Endothelial cell of umbilical vein (primary cell): ENCODE results near the gene SS18. TPM values are rescaled to one million over a fixed set of nuclear protein-coding genes. Genes with fewer than 3 reads are reported as not detected.
A peak's percentile ranks its signal among the peaks of the same experiment; 100 is the strongest.

Experiments used
- BruUV-seq: library from RNA; stranded (reverse); fragments of 400-500 nt; replicated peaks from 2 replicates; lab custom pipeline; 2021; lab: Mats Ljungman, UMichigan
- CTCF ChIA-PET: fragments of 300-600, 350-600 bp; sonication (Branson Sonifier 250); formaldehyde crosslinking; loops from one replicate; lab custom pipeline; 2021; ENCODE audit warnings: antibody characterized with exemption, inconsistent platforms; lab: Charles Lee
- POLR2A ChIA-PET: fragments of 300-600, 350-600 bp; sonication (Branson Sonifier 250); formaldehyde crosslinking; loops from one replicate; lab custom pipeline; 2021; ENCODE audit warnings: antibody characterized with exemption, inconsistent platforms; lab: Charles Lee
- DNase-seq: peaks from one replicate; pipeline ENCODE4 v3.0.0-alpha.2; 2011; ENCODE audit warnings: low read depth, low spot score
- FAIRE-seq: peaks from 2 replicates; lab custom pipeline; 2011; peaks lifted over from hg19 to GRCh38; lab: Jason Lieb, UNC
- H2AFZ ChIP-seq: 2 replicates; pipeline ENCODE4 v1.6.0; 2012; ENCODE audit warnings: low read depth, low read length, control low read depth, inconsistent platforms
- H3K27ac ChIP-seq: 2 replicates; pipeline ENCODE4 v1.5.1; 2011; ENCODE audit warnings: low read depth, mild to moderate bottlenecking, control low read depth, low read length, moderate library complexity; ENCODE audit not compliant: insufficient read depth
- H3K27me3 ChIP-seq, 2 experiments: 2 replicates each; pipeline versions ENCODE4 v1.6.0 to v1.6.1; 2011; ENCODE audit warnings: low read length in 2 of 2, mixed read lengths in 1 of 2; ENCODE audit not compliant: control insufficient read depth in 2 of 2, insufficient read depth in 2 of 2
- H3K36me3 ChIP-seq, 2 experiments: 2 replicates in 1 of 2; 3 replicates in 1 of 2; pipeline ENCODE4 v1.5.1; 2011; ENCODE audit warnings: low read length in 2 of 2, mild to moderate bottlenecking in 1 of 2, moderate library complexity in 1 of 2; ENCODE audit not compliant: control insufficient read depth in 2 of 2, insufficient read depth in 2 of 2; ENCODE audit errors: extremely low read depth in 1 of 2
- H3K4me1 ChIP-seq: 3 replicates; pipeline ENCODE4 v1.5.1; 2011; ENCODE audit warnings: mild to moderate bottlenecking, low read length; ENCODE audit not compliant: control insufficient read depth, insufficient read depth; ENCODE audit errors: extremely low read depth
- H3K4me2 ChIP-seq: 2 replicates; pipeline ENCODE4 v1.6.1; 2011; ENCODE audit warnings: low read length, control low read depth, mixed read lengths; ENCODE audit not compliant: insufficient read depth
- H3K4me3 ChIP-seq, 3 experiments: fragments of 200-600 bp in 1 of 3; sonication (generic), shearing (Covaris generic) in 1 of 3; replicated peaks in 1 of 3; 2 replicates each; pipeline ENCODE4 v1.5.1; 2011 to 2016; ENCODE audit warnings: control low read depth in 3 of 3, low read length in 3 of 3, mild to moderate bottlenecking in 2 of 3, inconsistent platforms in 1 of 3, low read depth in 1 of 3, moderate library complexity in 1 of 3; ENCODE audit not compliant: insufficient read depth in 1 of 3
- H3K79me2 ChIP-seq: 2 replicates; pipeline ENCODE4 v1.6.0; 2012; ENCODE audit warnings: low read length, inconsistent platforms; ENCODE audit not compliant: control insufficient read depth, insufficient read depth
- H3K9ac ChIP-seq: replicated peaks from 2 replicates; pipeline ENCODE3; 2011; ENCODE audit warnings: low read length, control low read depth; ENCODE audit not compliant: insufficient read depth; ENCODE audit errors: extremely low read depth
- H3K9me1 ChIP-seq: replicated peaks from 3 replicates; pipeline ENCODE4 v1.6.0; 2011; ENCODE audit warnings: mild to moderate bottlenecking, low read length; ENCODE audit not compliant: control insufficient read depth, insufficient read depth; ENCODE audit errors: extremely low read depth
- H3K9me3 ChIP-seq: replicated peaks from 2 replicates; pipeline ENCODE4 v1.5.1; 2012; ENCODE audit warnings: low read length, inconsistent platforms; ENCODE audit not compliant: control insufficient read depth, insufficient read depth
- H4K20me1 ChIP-seq: replicated peaks from 2 replicates; pipeline ENCODE3; 2011; ENCODE audit warnings: mild to moderate bottlenecking, low read length; ENCODE audit not compliant: control insufficient read depth, insufficient read depth; ENCODE audit errors: extremely low read depth
- EZH2 ChIP-seq: IDR thresholded peaks from 2 replicates; pipeline ENCODE4 v1.6.1; 2012; ENCODE audit warnings: borderline replicate concordance, low read depth, mild to moderate bottlenecking, moderate library complexity, low read length, inconsistent platforms; ENCODE audit not compliant: severe bottlenecking
- FOS ChIP-seq: IDR thresholded peaks from 2 replicates; pipeline ENCODE4 v1.6.1; 2011; ENCODE audit warnings: mild to moderate bottlenecking, low read length, moderate library complexity, borderline replicate concordance; ENCODE audit not compliant: insufficient read depth
- GATA2 ChIP-seq: IDR thresholded peaks from 2 replicates; pipeline ENCODE4 v1.7.0; 2011; ENCODE audit warnings: low read depth, mild to moderate bottlenecking, moderate library complexity, mixed read lengths, low read length; ENCODE audit not compliant: insufficient read length, insufficient read depth
- JUN ChIP-seq: IDR thresholded peaks from 2 replicates; pipeline ENCODE4 v1.6.1; 2011; ENCODE audit warnings: borderline replicate concordance, low read depth; ENCODE audit not compliant: insufficient read length, insufficient read depth
- MAX ChIP-seq: IDR thresholded peaks from 2 replicates; pipeline ENCODE4 v1.6.1; 2011; ENCODE audit not compliant: insufficient read depth, insufficient read length
- MYC ChIP-seq: IDR thresholded peaks from one replicate; pipeline ENCODE4 v1.6.1; 2011; ENCODE audit warnings: mild to moderate bottlenecking, low read depth, low read length
- POLR2A ChIP-seq: IDR thresholded peaks from 2 replicates; pipeline ENCODE4 v1.6.1; 2012; ENCODE audit warnings: low read depth, mild to moderate bottlenecking, control low read depth, low read length
- POLR2AphosphoS5 ChIP-seq: IDR thresholded peaks from 2 replicates; pipeline ENCODE4 v1.6.1; 2012; ENCODE audit warnings: low read depth, mild to moderate bottlenecking, control low read depth, low read length, moderate library complexity; ENCODE audit not compliant: insufficient read depth
- dilution Hi-C: fragments of 300-500 bp; cut with MboI; formaldehyde crosslinking; loops from one replicate; pipeline ENCODE4 v1.15.0; 2019; ENCODE audit warnings: low sequenced_read_pairs; ENCODE audit not compliant: extremely low pct_ligation_motif_present
- intact Hi-C: fragments of 100-400 bp; cut with micrococcal nuclease; formaldehyde crosslinking; loops from one replicate; pipeline ENCODE4 v1.10.0; 2022
- polyA plus RNA-seq, 4 experiments: library from polyadenylated mRNA; depleted of rRNA in 3 of 4; stranded (reverse) in 3 of 4; unstranded in 1 of 4; fragments of >200 nt; gene quantifications; 2 replicates each; pipeline versions ENCODE4 v1.2.1 to v1.2.3, GENCODE V29; 2011 to 2012; ENCODE audit warnings: missing spikeins in 1 of 4
- total RNA-seq: library from RNA; stranded (reverse); gene quantifications from 2 replicates; pipeline ENCODE4 v1.2.3, GENCODE V29; 2021
- TF ChIP-seq, protein P1 (sequence below), 2 donors: IDR thresholded peaks; 1 replicate in 1 of 2; 2 replicates in 1 of 2; pipeline ENCODE4 v1.5.1; 2011; ENCODE audit warnings: low read length in 2 of 2, mild to moderate bottlenecking in 2 of 2, moderate library complexity in 2 of 2, control low read depth in 1 of 2, inconsistent platforms in 1 of 2, low read depth in 1 of 2; ENCODE audit not compliant: insufficient read depth in 1 of 2; ENCODE audit errors: extremely low read depth in 1 of 2

SS18 gene
- total and polyA plus RNA-seq, 2 donors (not counting 3 experiments of a cell fraction or from before 2014, with no cell fraction given): 68.4 to 204 TPM

GRCh38 chr18:26089293-26090129 lies 902 bp downstream of the SS18 start:
- Histone ChIP-seq H3K79me2 (peaks cover 57% of the 10 kb centered on the region), H3K4me2 (peak overlapping the region; percentile 80), H3K9me1 (no peaks in the 10 kb centered on the region), H3K9ac (peak overlapping the region; percentile 99), H3K36me3 (peaks cover 0 to 7% of the 10 kb centered on the region in 2 experiments), H3K27ac (peak overlapping the region; percentile 99), H3K4me1 (peaks cover 18% of the 10 kb centered on the region), H3K9me3 (no peaks in the 10 kb centered on the region), H2AFZ (peak overlapping the region; percentile 88), H3K4me3 (peak overlapping the region; percentile 91 to 98 (median 91)), H4K20me1 (peaks cover 7% of the 10 kb centered on the region), H3K27me3 (no peaks in the 10 kb centered on the region)
- TF ChIP-seq GATA2 (no peak), FOS (peak; percentile 53)
- FAIRE-seq (no peak), DNase-seq (peak; percentile 54)
- intact Hi-C loops (loop anchor here (2.0 to 10.0 kb wide), 6 partner anchors 25 to 558 kb away; partner anchors contain the start of gene TAF4B), dilution Hi-C loops (no loop called here)
- BruUV-seq: no TSS peak
- POLR2A ChIA-PET: no interaction called here
- CTCF ChIA-PET: interaction anchor here (0.6 to 1.3 kb wide), 2 partner anchors 33 to 76 kb away, joined by 3 read pairs; no protein-coding TSS in a partner anchor

- Histone ChIP-seq H3K4me3 (peak overlapping the region; percentile 91 to 98 (median 91)), H3K9ac (peak overlapping the region; percentile 99), H3K79me2 (peaks cover 66% of the 10 kb centered on the region), H3K27me3 (no peaks in the 10 kb centered on the region), H3K4me2 (peak overlapping the region; percentile 80), H3K27ac (no peak overlapping the region), H3K9me1 (no peaks in the 10 kb centered on the region), H3K4me1 (peaks cover 18% of the 10 kb centered on the region), H3K9me3 (no peaks in the 10 kb centered on the region), H3K36me3 (peaks cover 0 to 14% of the 10 kb centered on the region in 2 experiments), H4K20me1 (peaks cover 10% of the 10 kb centered on the region), H2AFZ (no peak overlapping the region)
- CTCF ChIA-PET: interaction anchor here (0.9 to 1.3 kb wide), 4 partner anchors 18 to 75 kb away, joined by 3 to 5 read pairs (median 3); no protein-coding TSS in a partner anchor
- BruUV-seq: no TSS peak
- DNase-seq: peak; percentile 40
- dilution Hi-C loops: no loop called here
- POLR2A ChIA-PET: no interaction called here
- peak; percentile 33 for FAIRE-seq
- TF ChIP-seq, protein P1, sequence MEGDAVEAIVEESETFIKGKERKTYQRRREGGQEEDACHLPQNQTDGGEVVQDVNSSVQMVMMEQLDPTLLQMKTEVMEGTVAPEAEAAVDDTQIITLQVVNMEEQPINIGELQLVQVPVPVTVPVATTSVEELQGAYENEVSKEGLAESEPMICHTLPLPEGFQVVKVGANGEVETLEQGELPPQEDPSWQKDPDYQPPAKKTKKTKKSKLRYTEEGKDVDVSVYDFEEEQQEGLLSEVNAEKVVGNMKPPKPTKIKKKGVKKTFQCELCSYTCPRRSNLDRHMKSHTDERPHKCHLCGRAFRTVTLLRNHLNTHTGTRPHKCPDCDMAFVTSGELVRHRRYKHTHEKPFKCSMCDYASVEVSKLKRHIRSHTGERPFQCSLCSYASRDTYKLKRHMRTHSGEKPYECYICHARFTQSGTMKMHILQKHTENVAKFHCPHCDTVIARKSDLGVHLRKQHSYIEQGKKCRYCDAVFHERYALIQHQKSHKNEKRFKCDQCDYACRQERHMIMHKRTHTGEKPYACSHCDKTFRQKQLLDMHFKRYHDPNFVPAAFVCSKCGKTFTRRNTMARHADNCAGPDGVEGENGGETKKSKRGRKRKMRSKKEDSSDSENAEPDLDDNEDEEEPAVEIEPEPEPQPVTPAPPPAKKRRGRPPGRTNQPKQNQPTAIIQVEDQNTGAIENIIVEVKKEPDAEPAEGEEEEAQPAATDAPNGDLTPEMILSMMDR (IDR thresholded peaks at IDR 0.05; ENCODE audit: extremely low read depth in 1 of 2, insufficient read depth in 1 of 2, low read depth in 1 of 2, low read length in 2 of 2): no peak
- no peak for TF ChIP-seq POLR2A
- TF ChIP-seq MYC: no peak
- TF ChIP-seq GATA2: no peak
- no peak for TF ChIP-seq FOS
- no peak for TF ChIP-seq JUN
- no peak for TF ChIP-seq EZH2
- TF ChIP-seq POLR2AphosphoS5: no peak
- no peak for TF ChIP-seq MAX
- intact Hi-C loops: loop anchor here (2.0 to 10.0 kb wide), 3 partner anchors 24 to 54 kb away; no protein-coding TSS in a partner anchor
Observed at GRCh38 chr18:26088487-26088886, 1.9 kb downstream of the SS18 start.
